Neural progenitor cell (in vitro differentiated cells): ENCODE measurements around the gene LPAR5.

ENCODE experiments used
- EZH2 ChIP-seq: fragments of 200-600 bp; sonication (generic); IDR thresholded peaks from 2 replicates; pipeline ENCODE4 v1.6.1; 2017; ENCODE audit warnings: antibody characterized with exemption, mild to moderate bottlenecking, moderate library complexity
- EZH2phosphoT487 ChIP-seq: fragments of 200-600 bp; sonication (generic); IDR thresholded peaks from 2 replicates; pipeline ENCODE4 v1.6.1; 2017; ENCODE audit warnings: antibody characterized with exemption
- TF ChIP-seq, protein P1 (sequence below): fragments of 200-600 bp; sonication (generic); IDR thresholded peaks from 2 replicates; pipeline ENCODE4 v1.5.1; 2017; ENCODE audit warnings: antibody characterized with exemption, mild to moderate bottlenecking

DNA sequence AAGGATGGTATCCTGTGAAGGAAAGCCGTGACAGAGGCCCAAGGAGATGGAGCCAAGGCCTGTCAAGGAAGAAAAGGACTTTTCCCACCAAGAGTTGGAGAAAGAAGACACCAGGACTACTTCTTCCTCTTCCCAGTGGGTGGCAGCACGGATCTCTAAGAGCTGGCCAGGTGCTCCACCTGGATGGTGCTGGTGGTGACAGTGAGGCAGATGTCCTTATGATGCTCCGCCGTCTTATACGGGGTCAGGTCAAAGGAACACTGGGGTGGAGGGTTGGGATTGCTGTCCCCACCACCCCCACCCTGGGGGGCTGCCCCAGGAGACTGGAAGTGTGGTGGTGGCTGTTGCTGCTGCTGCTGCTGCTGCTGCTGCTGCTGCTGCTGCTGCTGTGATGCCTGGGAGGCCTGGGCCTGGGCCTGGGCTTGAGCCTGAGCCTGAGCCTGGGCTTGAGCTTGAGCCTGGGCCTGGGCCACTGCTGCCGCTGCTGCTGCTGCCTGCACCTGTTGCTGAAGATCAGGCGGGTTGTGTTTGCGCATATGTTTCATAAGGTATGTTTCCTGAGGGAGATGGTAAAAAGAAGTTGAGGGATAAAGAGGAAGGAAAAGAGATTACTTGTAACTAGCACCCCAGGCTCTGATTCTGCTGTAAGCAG, 31.9 kb upstream of the LPAR5 start:
- TF ChIP-seq, protein P1, sequence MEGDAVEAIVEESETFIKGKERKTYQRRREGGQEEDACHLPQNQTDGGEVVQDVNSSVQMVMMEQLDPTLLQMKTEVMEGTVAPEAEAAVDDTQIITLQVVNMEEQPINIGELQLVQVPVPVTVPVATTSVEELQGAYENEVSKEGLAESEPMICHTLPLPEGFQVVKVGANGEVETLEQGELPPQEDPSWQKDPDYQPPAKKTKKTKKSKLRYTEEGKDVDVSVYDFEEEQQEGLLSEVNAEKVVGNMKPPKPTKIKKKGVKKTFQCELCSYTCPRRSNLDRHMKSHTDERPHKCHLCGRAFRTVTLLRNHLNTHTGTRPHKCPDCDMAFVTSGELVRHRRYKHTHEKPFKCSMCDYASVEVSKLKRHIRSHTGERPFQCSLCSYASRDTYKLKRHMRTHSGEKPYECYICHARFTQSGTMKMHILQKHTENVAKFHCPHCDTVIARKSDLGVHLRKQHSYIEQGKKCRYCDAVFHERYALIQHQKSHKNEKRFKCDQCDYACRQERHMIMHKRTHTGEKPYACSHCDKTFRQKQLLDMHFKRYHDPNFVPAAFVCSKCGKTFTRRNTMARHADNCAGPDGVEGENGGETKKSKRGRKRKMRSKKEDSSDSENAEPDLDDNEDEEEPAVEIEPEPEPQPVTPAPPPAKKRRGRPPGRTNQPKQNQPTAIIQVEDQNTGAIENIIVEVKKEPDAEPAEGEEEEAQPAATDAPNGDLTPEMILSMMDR: peak; percentile 11
- no peak for TF ChIP-seq EZH2
- no peak for TF ChIP-seq EZH2phosphoT487
